ENCODE results near the gene ADAMTSL3.

DNA sequence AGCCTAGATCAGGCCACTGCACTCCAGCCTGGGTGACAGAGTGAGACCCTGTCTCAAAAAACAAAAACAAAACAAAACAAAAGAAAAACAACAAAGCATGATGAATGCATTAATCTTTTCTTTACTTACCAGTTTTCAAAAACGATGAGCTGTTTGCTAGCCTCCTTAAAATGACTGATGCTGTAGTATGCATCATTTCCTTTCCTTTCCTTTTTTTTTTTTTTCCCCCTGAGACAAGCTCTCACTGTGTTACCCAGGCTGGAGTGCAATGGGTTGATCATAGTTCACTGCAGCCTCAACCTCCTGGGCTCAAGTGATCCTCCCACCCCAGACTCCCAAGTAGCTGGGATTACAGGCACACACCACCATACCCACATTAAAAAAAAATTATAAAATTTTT, 202.0 kb downstream of the ADAMTSL3 start:
- TF ChIP-seq, protein P1, sequence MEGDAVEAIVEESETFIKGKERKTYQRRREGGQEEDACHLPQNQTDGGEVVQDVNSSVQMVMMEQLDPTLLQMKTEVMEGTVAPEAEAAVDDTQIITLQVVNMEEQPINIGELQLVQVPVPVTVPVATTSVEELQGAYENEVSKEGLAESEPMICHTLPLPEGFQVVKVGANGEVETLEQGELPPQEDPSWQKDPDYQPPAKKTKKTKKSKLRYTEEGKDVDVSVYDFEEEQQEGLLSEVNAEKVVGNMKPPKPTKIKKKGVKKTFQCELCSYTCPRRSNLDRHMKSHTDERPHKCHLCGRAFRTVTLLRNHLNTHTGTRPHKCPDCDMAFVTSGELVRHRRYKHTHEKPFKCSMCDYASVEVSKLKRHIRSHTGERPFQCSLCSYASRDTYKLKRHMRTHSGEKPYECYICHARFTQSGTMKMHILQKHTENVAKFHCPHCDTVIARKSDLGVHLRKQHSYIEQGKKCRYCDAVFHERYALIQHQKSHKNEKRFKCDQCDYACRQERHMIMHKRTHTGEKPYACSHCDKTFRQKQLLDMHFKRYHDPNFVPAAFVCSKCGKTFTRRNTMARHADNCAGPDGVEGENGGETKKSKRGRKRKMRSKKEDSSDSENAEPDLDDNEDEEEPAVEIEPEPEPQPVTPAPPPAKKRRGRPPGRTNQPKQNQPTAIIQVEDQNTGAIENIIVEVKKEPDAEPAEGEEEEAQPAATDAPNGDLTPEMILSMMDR (IDR thresholded peaks at IDR 0.05; ENCODE audit: low read depth, low read length, poor library complexity, severe bottlenecking), result no peak
- no peak for TF ChIP-seq EZH2phosphoT487 (IDR thresholded peaks at IDR 0.05; ENCODE audit: borderline replicate concordance, low read length)
